Heart left ventricle (tissue), 13 donors: Measurements from ENCODE around the gene PCDHAC1.
"Not testable (repeated sequence)": the region's sequence is repeated elsewhere in the genome, so short reads cannot be mapped to it uniquely, and the experiment has no call there.

Experiments used
- POLR2A ChIP-seq, 2 donors: fragments of 450-650 bp; IDR thresholded peaks; one replicate each; pipeline ENCODE4 v1.6.1; 2017; ENCODE audit warnings: antibody characterized with exemption in 2 of 2, mild to moderate bottlenecking in 2 of 2, moderate library complexity in 2 of 2
- TF ChIP-seq, protein P1 (sequence below), 12 donors: fragments of 200-600 bp; sonication (generic) in 4 of 12; IDR thresholded peaks; one replicate each; pipeline versions ENCODE4 v1.5.0 to v1.8.0; 2018 to 2022; ENCODE audit warnings: antibody characterized with exemption in 12 of 12, mild to moderate bottlenecking in 5 of 12
- donor health status: ischemic (EF 13 %, LVEDD 7.1; RV severe dilation, severe dysfunction).
- donor health status: DM: no; HTN: yes; CAD: no.
- donor health status: DM: no; HTN: no; CAD: no.
- donor health status: ischemic (EF 25% LVEDD 6.9; RV normal size, moderate dysfunction).
- donor health status: ischemic (EF 25% LVEDD 5.7; RV mildly dilated, moderate dysfunction).
- donor health status: ischemic (EF 35%, LVEDD 5.7; RV mildly dilated, moderate dysfunction).
- donor health status: nonischemic (EF 11% LVEDD 7.7; RV severe dilation, severe dysfunction).
- donor health status: DM: yes; HTN: yes; CAD: no.
- donor health status: PGD.
- donor health status: ischemic (EF 29% LVEDD 5.4; RV normal size, mild dysfunction).
- donor health status: nonischemic (EF 23%, LVEDD 6.1; RV moderate dilation, normal function).

DNA sequence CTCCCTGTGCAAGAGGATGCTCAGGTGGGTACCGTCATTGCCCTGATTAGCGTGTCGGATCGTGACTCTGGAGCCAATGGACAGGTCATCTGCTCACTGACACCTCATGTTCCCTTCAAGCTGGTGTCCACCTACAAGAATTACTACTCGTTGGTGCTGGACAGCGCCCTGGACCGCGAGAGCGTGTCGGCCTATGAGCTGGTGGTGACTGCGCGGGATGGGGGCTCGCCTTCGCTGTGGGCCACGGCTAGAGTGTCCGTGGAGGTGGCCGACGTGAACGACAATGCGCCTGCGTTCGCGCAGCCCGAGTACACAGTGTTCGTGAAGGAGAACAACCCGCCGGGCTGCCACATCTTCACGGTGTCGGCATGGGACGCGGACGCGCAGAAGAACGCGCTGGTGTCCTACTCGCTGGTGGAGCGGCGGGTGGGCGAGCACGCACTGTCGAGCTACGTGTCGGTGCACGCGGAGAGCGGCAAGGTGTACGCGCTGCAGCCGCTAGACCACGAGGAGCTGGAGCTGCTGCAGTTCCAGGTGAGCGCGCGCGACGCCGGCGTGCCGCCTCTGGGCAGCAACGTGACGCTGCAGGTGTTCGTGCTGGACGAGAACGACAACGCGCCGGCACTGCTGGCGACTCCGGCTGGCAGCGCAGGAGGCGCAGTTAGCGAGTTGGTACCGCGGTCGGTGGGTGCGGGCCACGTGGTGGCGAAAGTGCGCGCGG, 49.4 kb upstream of the PCDHAC1 start:
- TF ChIP-seq POLR2A (IDR thresholded peaks at IDR 0.05) = not testable (repeated sequence)
- TF ChIP-seq, protein P1, sequence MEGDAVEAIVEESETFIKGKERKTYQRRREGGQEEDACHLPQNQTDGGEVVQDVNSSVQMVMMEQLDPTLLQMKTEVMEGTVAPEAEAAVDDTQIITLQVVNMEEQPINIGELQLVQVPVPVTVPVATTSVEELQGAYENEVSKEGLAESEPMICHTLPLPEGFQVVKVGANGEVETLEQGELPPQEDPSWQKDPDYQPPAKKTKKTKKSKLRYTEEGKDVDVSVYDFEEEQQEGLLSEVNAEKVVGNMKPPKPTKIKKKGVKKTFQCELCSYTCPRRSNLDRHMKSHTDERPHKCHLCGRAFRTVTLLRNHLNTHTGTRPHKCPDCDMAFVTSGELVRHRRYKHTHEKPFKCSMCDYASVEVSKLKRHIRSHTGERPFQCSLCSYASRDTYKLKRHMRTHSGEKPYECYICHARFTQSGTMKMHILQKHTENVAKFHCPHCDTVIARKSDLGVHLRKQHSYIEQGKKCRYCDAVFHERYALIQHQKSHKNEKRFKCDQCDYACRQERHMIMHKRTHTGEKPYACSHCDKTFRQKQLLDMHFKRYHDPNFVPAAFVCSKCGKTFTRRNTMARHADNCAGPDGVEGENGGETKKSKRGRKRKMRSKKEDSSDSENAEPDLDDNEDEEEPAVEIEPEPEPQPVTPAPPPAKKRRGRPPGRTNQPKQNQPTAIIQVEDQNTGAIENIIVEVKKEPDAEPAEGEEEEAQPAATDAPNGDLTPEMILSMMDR (IDR thresholded peaks at IDR 0.05) = not testable (repeated sequence)
